HG03175 (cell line): ENCODE data around the gene FEZF1.
"Not testable (repeated sequence)": the region's sequence is repeated elsewhere in the genome, so short reads cannot be mapped to it uniquely, and the experiment has no call there.

Experiments
- ATAC-seq: cut with Tn5 transposase; IDR thresholded peaks from one replicate; pipeline ENCODE4 v1.9.1; 2021; ENCODE audit warnings: mild to moderate bottlenecking, moderate library complexity; ENCODE audit not compliant: unreplicated experiment

The FEZF1 gene

GRCh38 chr7:122309421-122309820 lies 4.9 kb upstream of the FEZF1 start:
- no peak for ATAC-seq

- ATAC-seq, result no peak
These were observed 2.7 kb upstream of the FEZF1 start for GRCh38 chr7:122307228-122307621.

- ATAC-seq, result no peak
These were observed 2.0 kb upstream of the FEZF1 start for GRCh38 chr7:122306320-122307227.

- no peak for ATAC-seq
These were observed 1.1 kb upstream of the FEZF1 start for GRCh38 chr7:122305475-122306319.

- ATAC-seq, result no peak
These were observed 459 bp upstream of the FEZF1 start for GRCh38 chr7:122304996-122305421.

- no peak for ATAC-seq
These were observed 825 bp downstream of the FEZF1 start for GRCh38 chr7:122303531-122304318.

- ATAC-seq, result no peak
These were observed 1.6 kb downstream of the FEZF1 start for GRCh38 chr7:122302761-122303530.

GRCh38 chr7:122301858-122302760 lies 2.4 kb downstream of the FEZF1 start:
- ATAC-seq, result no peak

GRCh38 chr7:122300956-122301833 lies 3.4 kb downstream of the FEZF1 start:
- no peak for ATAC-seq

- ATAC-seq, result no peak
These were observed 4.2 kb downstream of the FEZF1 start for GRCh38 chr7:122300211-122300932.

GRCh38 chr7:122299624-122300210 lies 4.8 kb downstream of the FEZF1 start:
- no peak for ATAC-seq

- ATAC-seq, result no peak
These were observed 5.9 kb downstream of the FEZF1 start for GRCh38 chr7:122298618-122299017.

GRCh38 chr7:122298131-122298530 lies 6.4 kb downstream of the FEZF1 start:
- no peak for ATAC-seq

GRCh38 chr7:122291189-122291588 lies 13.4 kb downstream of the FEZF1 start:
- ATAC-seq, result no peak

- ATAC-seq, result no peak
These were observed 14.1 kb downstream of the FEZF1 start for GRCh38 chr7:122290476-122290875.

GRCh38 chr7:122289426-122289825 lies 15.1 kb downstream of the FEZF1 start:
- no peak for ATAC-seq

GRCh38 chr7:122284608-122285007 lies 19.9 kb downstream of the FEZF1 start:
- ATAC-seq, result not testable (repeated sequence)
